T-helper 1 cell treated with Interleukin-12 subunit alpha and Interleukin-12 subunit beta and Interleukin-4 antibody, amounts not matched to agents 30 ng/mL and 1 ng/mL, for 36 hours (primary cell): ENCODE measurements around the gene PPP5C. TPM values are rescaled to one million over a fixed set of nuclear protein-coding genes. Genes with fewer than 3 reads are reported as not detected.
"Not testable (repeated sequence)": the region's sequence is repeated elsewhere in the genome, so short reads cannot be mapped to it uniquely, and the experiment has no call there.

Experiments
- intact Hi-C: fragments of 100-400 bp; cut with micrococcal nuclease; formaldehyde crosslinking; loops from one replicate; pipeline ENCODE4 v1.15.1; 2024
- total RNA-seq: library from RNA; stranded (reverse); gene quantifications from 2 replicates; pipeline ENCODE4 v1.2.3, GENCODE V29; 2022

The PPP5C gene
- total RNA-seq, 1 donor from 2014 or later = 118 TPM

GRCh38 chr19:46406976-46407375 is 60.1 kb downstream of the PPP5C start:
- intact Hi-C loops = no loop called here

GRCh38 chr19:46407856-46408663 is 61.2 kb downstream of the PPP5C start:
- intact Hi-C loops = no loop called here

- intact Hi-C loops = no loop called here
Measured at GRCh38 chr19:46408664-46409039, 61.8 kb downstream of the PPP5C start.

GRCh38 chr19:46409191-46409590 is 62.3 kb downstream of the PPP5C start:
- intact Hi-C loops = no loop called here

- intact Hi-C loops = no loop called here
Measured at GRCh38 chr19:46410205-46411087, 63.6 kb downstream of the PPP5C start.

GRCh38 chr19:46411088-46411924 is 64.4 kb downstream of the PPP5C start:
- intact Hi-C loops = no loop called here

- intact Hi-C loops = no loop called here
Measured at GRCh38 chr19:46411925-46412649, 65.2 kb downstream of the PPP5C start.

- intact Hi-C loops = no loop called here
Measured at GRCh38 chr19:46412650-46413261, 65.9 kb downstream of the PPP5C start.

GRCh38 chr19:46413262-46414031 is 66.6 kb downstream of the PPP5C start, which contains the start of gene CCDC8:
Gene CCDC8 (minus strand): TSS chr19:46413564. CDS start chr19:46412810, 754 bp downstream.
- intact Hi-C loops = no loop called here

GRCh38 chr19:46414899-46415298 is 68.0 kb downstream of the PPP5C start:
- intact Hi-C loops = not testable (repeated sequence)

GRCh38 chr19:46415804-46416709 is 69.2 kb downstream of the PPP5C start:
- intact Hi-C loops = not testable (repeated sequence)

GRCh38 chr19:46420056-46420455 is 73.2 kb downstream of the PPP5C start:
- intact Hi-C loops = no loop called here

GRCh38 chr19:46422344-46422743 is 75.5 kb downstream of the PPP5C start:
- intact Hi-C loops = no loop called here

GRCh38 chr19:46423188-46423587 is 76.3 kb downstream of the PPP5C start:
- intact Hi-C loops = no loop called here

GRCh38 chr19:46426035-46426505 is 79.2 kb downstream of the PPP5C start:
- intact Hi-C loops = no loop called here

GRCh38 chr19:46426506-46427162 is 79.7 kb downstream of the PPP5C start:
- intact Hi-C loops = no loop called here

- intact Hi-C loops = no loop called here
Measured at GRCh38 chr19:46427518-46428045, 80.7 kb downstream of the PPP5C start.
